DOHH2 (cell line): ENCODE data around the gene FANCI.

Experiments used
- CTCF ChIP-seq: fragments of 200-600 bp; sonication (generic); IDR thresholded peaks from one replicate; pipeline ENCODE4 v1.5.1; 2014; ENCODE audit warnings: antibody characterized with exemption, mild to moderate bottlenecking, low read depth, low read length; ENCODE audit not compliant: poor library complexity, severe bottlenecking
- EZH2phosphoT487 ChIP-seq: fragments of 200-600 bp; sonication (generic); IDR thresholded peaks from 2 replicates; pipeline ENCODE4 v1.6.1; 2017; ENCODE audit warnings: borderline replicate concordance, mild to moderate bottlenecking, antibody characterized with exemption, low read length, moderate library complexity, mixed read lengths

GRCh38 chr15:89227425-89227824, 16.4 kb upstream of the FANCI start:
- no peak for TF ChIP-seq CTCF
- no peak for TF ChIP-seq EZH2phosphoT487
